WTC11 (cell line): ENCODE measurements around the gene SOX9. TPM values are rescaled to one million over a fixed set of nuclear protein-coding genes. Genes with fewer than 3 reads are reported as not detected.

Experiments used
- ATAC-seq: fragments of 200-7000 bp; cut with Tn5 transposase; 2 replicates; pipeline ENCODE4 v1.10.0; 2021; ENCODE audit warnings: mild to moderate bottlenecking, moderate library complexity
- Bru-seq: library from RNA; stranded (reverse); fragments of 400-500 nt; gene quantifications from one replicate; lab custom pipeline; 2021; lab: Mats Ljungman, UMichigan
- CTCF ChIA-PET: fragments of 300-600 bp; sonication (Branson Sonifier 250); formaldehyde crosslinking; loops from one replicate; lab custom pipeline; 2021; ENCODE audit warnings: antibody characterized with exemption; lab: Charles Lee
- POLR2A ChIA-PET: fragments of 350-600 bp; sonication (Branson Sonifier 250); formaldehyde crosslinking; loops from one replicate; lab custom pipeline; 2021; ENCODE audit warnings: antibody characterized with exemption; lab: Charles Lee
- DNase-seq: peaks from one replicate; pipeline ENCODE4 v3.0.0; 2021; ENCODE audit warnings: low spot score
- H3K27ac Mint-ChIP-seq: 2 replicates; pipeline ENCODE4 v1.8.0; 2021; ENCODE audit warnings: mixed read lengths
- H3K27me3 Mint-ChIP-seq: 2 replicates; pipeline ENCODE4 v1.8.0; 2021; ENCODE audit warnings: low read depth, mild to moderate bottlenecking, moderate library complexity, mixed read lengths
- H3K36me3 Mint-ChIP-seq: 2 replicates; pipeline ENCODE4 v1.8.0; 2021; ENCODE audit warnings: mixed read lengths
- H3K4me1 Mint-ChIP-seq: 2 replicates; pipeline ENCODE4 v1.8.0; 2022; ENCODE audit warnings: mixed read lengths
- H3K4me3 Mint-ChIP-seq: 2 replicates; pipeline ENCODE4 v1.8.0; 2021; ENCODE audit warnings: mild to moderate bottlenecking, moderate library complexity, mixed read lengths
- H3K9me3 Mint-ChIP-seq: 2 replicates; pipeline ENCODE4 v1.8.0; 2021; ENCODE audit warnings: mixed read lengths
- ATF1 ChIP-seq: sonication (generic); formaldehyde crosslinking; IDR thresholded peaks from 2 replicates; pipeline ENCODE4 v1.8.1; 2023; ENCODE audit warnings: mild to moderate bottlenecking, moderate library complexity, missing genetic modification reagents
- KAT7 ChIP-seq: sonication (generic); formaldehyde crosslinking; IDR thresholded peaks from 2 replicates; pipeline ENCODE4 v1.8.1; 2023; ENCODE audit warnings: missing genetic modification reagents, mild to moderate bottlenecking, borderline replicate concordance
- NR1H2 ChIP-seq: sonication (generic); formaldehyde crosslinking; IDR thresholded peaks from 2 replicates; pipeline ENCODE4 v1.9.0; 2021; ENCODE audit warnings: mild to moderate bottlenecking, moderate library complexity, missing genetic modification reagents
- NR2C2 ChIP-seq: sonication (generic); formaldehyde crosslinking; IDR thresholded peaks from 2 replicates; pipeline ENCODE4 v1.8.0; 2022; ENCODE audit warnings: mild to moderate bottlenecking, missing genetic modification reagents
- SMAD3 ChIP-seq: sonication (generic); formaldehyde crosslinking; IDR thresholded peaks from 2 replicates; pipeline ENCODE4 v1.8.0; 2022; ENCODE audit warnings: missing genetic modification reagents, mild to moderate bottlenecking, borderline replicate concordance
- SP1 ChIP-seq: sonication (generic); formaldehyde crosslinking; conservative IDR thresholded peaks from 2 replicates; pipeline ENCODE4 v1.8.1; 2022; ENCODE audit warnings: missing genetic modification reagents
- TEAD1 ChIP-seq: sonication (generic); formaldehyde crosslinking; IDR thresholded peaks from 2 replicates; pipeline ENCODE4 v1.8.0; 2022; ENCODE audit warnings: mild to moderate bottlenecking, missing genetic modification reagents
- ZNF423 ChIP-seq: fragments of 250-450 bp; sonication (Bioruptor Pico); IDR thresholded peaks from 2 replicates; pipeline ENCODE4 v2.1.2; 2022; ENCODE audit warnings: mild to moderate bottlenecking, moderate library complexity
- ZNF671 ChIP-seq: fragments of 250-450 bp; sonication (Bioruptor Pico); IDR thresholded peaks from 2 replicates; pipeline ENCODE4 v1.8.0; 2021; ENCODE audit warnings: mild to moderate bottlenecking
- long read RNA-seq, 3 experiments: library from RNA in 1 of 3; library from capped mRNA in 1 of 3; library from polyadenylated mRNA in 1 of 3; unstranded in 2 of 3; stranded (forward) in 1 of 3; transcript quantifications; one replicate each; pipeline ENCODE4 v2.0.0, GENCODE V29; 2021
- total RNA-seq: library from RNA; stranded (reverse); gene quantifications from 3 replicates; pipeline ENCODE4 v1.2.3, GENCODE V29; 2021
- TF ChIP-seq, protein P1 (sequence below): sonication (generic); formaldehyde crosslinking; IDR thresholded peaks from 2 replicates; pipeline ENCODE4 v1.8.1; 2022; ENCODE audit warnings: low read depth, mild to moderate bottlenecking, moderate library complexity, missing genetic modification reagents, borderline replicate concordance
- TF ChIP-seq, protein P2 (sequence below): fragments of 250-450 bp; sonication (Bioruptor Pico); conservative IDR thresholded peaks from 2 replicates; pipeline ENCODE4 v1.9.0; 2021; ENCODE audit warnings: mild to moderate bottlenecking
- TF ChIP-seq, protein P3 (sequence below): sonication (generic); formaldehyde crosslinking; IDR thresholded peaks from 2 replicates; pipeline ENCODE4 v1.8.1; 2023; ENCODE audit warnings: mild to moderate bottlenecking, missing genetic modification reagents
- TF ChIP-seq, protein P4 (sequence below): sonication (generic); formaldehyde crosslinking; IDR thresholded peaks from 2 replicates; pipeline ENCODE4 v1.8.0; 2022; ENCODE audit warnings: mild to moderate bottlenecking, missing genetic modification reagents
- TF ChIP-seq, protein P5 (sequence below): sonication (generic); formaldehyde crosslinking; IDR thresholded peaks from 2 replicates; pipeline ENCODE4 v1.8.1; 2022; ENCODE audit warnings: mild to moderate bottlenecking, moderate library complexity, missing genetic modification reagents
- TF ChIP-seq, protein P6 (sequence below): sonication (generic); formaldehyde crosslinking; IDR thresholded peaks from 2 replicates; pipeline ENCODE4 v1.8.0; 2022; ENCODE audit warnings: mild to moderate bottlenecking, missing genetic modification reagents

The SOX9 gene
- 8.1 to 9.0 TPM (median 8.9 TPM) in 3 replicates for total RNA-seq
- Bru-seq, nascent RNA = percentile 86 among the genes with signal in this experiment
- long read RNA-seq, experiment 1, transcript SOX9-201 (3 exons, 3,935 nt) = major isoform, 65 of 76 reads
- long read RNA-seq, experiment 1, partial matches to known transcripts = 5 of 76 reads
- long read RNA-seq, experiment 1, other reads (novel, unspliced or antisense) = 6 of 76 reads
- long read RNA-seq, experiment 2, partial matches to known transcripts = 6 of 10 reads
- long read RNA-seq, experiment 2, other reads (novel, unspliced or antisense) = 0 of 10 reads
- long read RNA-seq, experiment 3 = 0 reads

DNA sequence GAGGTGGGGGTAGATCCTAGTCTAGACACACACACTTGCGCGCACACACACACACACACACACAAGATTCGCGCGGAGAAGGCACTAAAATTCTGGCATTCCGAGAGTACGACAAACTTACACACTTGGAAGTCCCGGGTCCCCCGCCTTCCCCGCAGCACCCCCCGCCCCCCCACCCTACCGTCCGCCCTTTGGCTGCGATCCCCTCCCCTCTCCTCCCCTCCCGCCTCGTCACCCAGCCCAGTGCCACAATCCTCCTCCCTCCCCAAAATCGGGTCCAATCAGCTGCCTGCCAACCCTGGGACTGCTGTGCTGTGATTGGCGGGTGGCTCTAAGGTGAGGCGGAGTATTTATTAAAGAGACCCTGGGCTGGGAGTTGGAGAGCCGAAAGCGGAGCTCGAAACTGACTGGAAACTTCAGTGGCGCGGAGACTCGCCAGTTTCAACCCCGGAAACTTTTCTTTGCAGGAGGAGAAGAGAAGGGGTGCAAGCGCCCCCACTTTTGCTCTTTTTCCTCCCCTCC lies at the start of gene SOX9:
Gene SOX9 (plus strand): TSS at position 379 of the 522 bp plus-strand sequence. CDS start 372 bp downstream, outside the sequence.
- Mint-ChIP-seq H3K27ac (no peak within 1 kb of the TSS), H3K27me3 (peaks cover 59% of the 10 kb centered on the region), H3K4me3 (peak within 1 kb of the TSS; percentile 95), H3K4me1 (peaks cover 51% of the 10 kb centered on the region), H3K36me3 (peaks cover 7% of the 10 kb centered on the region), H3K9me3 (no peaks in the 10 kb centered on the region)
- POLR2A ChIA-PET = interaction anchor here (0.6 to 3.2 kb wide), 13 partner anchors 10 to 436 kb away, joined by 3 to 13 read pairs (median 4); no protein-coding TSS in a partner anchor
- TF ChIP-seq SP1 (CRISPR knock-in tag) (no peak), SMAD3 (no peak), NR2C2 (no peak), NR1H2 (CRISPR knock-in tag) (no peak), ZNF671 (no peak), KAT7 (CRISPR knock-in tag) (no peak), ATF1 (CRISPR knock-in tag) (no peak), ZNF423 (CRISPR knock-in tag) (no peak)
- TF ChIP-seq, protein P1, sequence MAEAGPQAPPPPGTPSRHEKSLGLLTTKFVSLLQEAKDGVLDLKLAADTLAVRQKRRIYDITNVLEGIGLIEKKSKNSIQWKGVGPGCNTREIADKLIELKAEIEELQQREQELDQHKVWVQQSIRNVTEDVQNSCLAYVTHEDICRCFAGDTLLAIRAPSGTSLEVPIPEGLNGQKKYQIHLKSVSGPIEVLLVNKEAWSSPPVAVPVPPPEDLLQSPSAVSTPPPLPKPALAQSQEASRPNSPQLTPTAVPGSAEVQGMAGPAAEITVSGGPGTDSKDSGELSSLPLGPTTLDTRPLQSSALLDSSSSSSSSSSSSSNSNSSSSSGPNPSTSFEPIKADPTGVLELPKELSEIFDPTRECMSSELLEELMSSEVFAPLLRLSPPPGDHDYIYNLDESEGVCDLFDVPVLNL (CRISPR knock-in tag) = no peak
- TF ChIP-seq, protein P2, sequence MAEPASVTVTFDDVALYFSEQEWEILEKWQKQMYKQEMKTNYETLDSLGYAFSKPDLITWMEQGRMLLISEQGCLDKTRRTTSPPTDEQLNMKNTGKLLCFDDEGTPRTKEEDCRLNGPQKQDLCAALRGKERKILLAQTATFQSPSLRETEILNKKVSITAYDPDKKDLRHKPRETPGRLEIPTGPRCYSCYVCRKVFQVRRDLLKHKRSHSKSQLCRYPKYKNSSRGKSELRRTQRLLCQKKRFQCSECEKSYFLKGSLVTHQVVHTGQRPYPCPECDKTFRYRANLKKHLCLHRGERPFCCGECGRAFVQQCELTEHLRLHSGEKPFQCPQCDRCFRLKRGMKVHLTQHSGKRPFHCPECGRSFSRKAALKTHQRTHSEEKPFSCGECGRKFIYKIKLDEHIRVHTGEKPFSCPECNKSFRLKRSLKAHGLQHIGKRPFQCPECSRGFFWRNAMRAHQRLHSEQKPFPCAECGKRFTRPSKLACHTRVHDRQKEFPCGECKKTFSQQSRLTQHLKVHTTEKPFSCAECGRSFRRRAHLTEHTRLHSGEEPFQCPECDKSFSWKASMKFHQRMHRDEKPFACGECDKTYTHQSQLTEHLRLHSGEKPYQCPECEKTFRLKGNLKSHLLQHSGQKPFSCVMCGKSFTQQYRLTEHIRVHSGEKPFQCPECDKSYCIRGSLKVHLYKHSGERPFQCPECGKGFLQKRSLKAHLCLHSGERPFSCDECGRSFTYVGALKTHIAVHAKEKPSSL (CRISPR knock-in tag) = no peak
- TF ChIP-seq, protein P3, sequence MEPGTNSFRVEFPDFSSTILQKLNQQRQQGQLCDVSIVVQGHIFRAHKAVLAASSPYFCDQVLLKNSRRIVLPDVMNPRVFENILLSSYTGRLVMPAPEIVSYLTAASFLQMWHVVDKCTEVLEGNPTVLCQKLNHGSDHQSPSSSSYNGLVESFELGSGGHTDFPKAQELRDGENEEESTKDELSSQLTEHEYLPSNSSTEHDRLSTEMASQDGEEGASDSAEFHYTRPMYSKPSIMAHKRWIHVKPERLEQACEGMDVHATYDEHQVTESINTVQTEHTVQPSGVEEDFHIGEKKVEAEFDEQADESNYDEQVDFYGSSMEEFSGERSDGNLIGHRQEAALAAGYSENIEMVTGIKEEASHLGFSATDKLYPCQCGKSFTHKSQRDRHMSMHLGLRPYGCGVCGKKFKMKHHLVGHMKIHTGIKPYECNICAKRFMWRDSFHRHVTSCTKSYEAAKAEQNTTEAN (CRISPR knock-in tag) = no peak
- TF ChIP-seq, protein P4, sequence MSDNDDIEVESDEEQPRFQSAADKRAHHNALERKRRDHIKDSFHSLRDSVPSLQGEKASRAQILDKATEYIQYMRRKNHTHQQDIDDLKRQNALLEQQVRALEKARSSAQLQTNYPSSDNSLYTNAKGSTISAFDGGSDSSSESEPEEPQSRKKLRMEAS (CRISPR knock-in tag) = no peak
- TF ChIP-seq, protein P5, sequence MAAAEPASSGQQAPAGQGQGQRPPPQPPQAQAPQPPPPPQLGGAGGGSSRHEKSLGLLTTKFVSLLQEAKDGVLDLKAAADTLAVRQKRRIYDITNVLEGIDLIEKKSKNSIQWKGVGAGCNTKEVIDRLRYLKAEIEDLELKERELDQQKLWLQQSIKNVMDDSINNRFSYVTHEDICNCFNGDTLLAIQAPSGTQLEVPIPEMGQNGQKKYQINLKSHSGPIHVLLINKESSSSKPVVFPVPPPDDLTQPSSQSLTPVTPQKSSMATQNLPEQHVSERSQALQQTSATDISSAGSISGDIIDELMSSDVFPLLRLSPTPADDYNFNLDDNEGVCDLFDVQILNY (CRISPR knock-in tag) = no peak
- CTCF ChIA-PET = interaction anchor here (0.6 to 3.8 kb wide), 23 partner anchors 13 to 1036 kb away, joined by 3 to 28 read pairs (median 3); no protein-coding TSS in a partner anchor
- DNase-seq = peak; percentile 89
- ATAC-seq = peak; percentile 75

DNA sequence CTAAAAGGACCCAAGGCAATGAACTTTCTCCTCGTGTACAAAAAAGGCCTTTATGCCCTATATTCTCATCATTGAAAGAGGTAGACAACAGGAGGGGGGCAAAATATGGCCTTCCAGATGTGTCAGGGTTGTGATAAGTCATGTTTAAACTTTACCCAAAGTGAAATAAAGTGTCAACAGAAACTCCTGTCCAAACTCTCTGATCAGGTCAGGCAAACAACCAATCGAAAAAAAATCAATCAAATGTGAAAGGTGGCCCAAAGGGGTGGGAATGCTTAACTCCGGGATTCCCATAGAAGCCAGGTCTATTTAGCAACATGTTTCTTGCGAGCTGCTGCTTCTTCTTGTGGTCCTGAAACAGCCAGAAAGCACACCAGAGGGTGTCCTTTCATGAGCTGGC lies 49.5 kb upstream of the SOX9 start:
- POLR2A ChIA-PET = no interaction called here
- no peak for TF ChIP-seq TEAD1 (CRISPR knock-in tag)
- TF ChIP-seq, protein P6, sequence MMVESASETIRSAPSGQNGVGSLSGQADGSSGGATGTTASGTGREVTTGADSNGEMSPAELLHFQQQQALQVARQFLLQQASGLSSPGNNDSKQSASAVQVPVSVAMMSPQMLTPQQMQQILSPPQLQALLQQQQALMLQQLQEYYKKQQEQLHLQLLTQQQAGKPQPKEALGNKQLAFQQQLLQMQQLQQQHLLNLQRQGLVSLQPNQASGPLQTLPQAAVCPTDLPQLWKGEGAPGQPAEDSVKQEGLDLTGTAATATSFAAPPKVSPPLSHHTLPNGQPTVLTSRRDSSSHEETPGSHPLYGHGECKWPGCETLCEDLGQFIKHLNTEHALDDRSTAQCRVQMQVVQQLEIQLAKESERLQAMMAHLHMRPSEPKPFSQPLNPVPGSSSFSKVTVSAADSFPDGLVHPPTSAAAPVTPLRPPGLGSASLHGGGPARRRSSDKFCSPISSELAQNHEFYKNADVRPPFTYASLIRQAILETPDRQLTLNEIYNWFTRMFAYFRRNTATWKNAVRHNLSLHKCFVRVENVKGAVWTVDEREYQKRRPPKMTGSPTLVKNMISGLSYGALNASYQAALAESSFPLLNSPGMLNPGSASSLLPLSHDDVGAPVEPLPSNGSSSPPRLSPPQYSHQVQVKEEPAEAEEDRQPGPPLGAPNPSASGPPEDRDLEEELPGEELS = no peak
- TF ChIP-seq, protein P4 (CRISPR knock-in tag) = no peak
- no peak for ATAC-seq
- Mint-ChIP-seq H3K27ac (no peak overlapping the region), H3K4me1 (no peaks in the 10 kb centered on the region), H3K27me3 (no peaks in the 10 kb centered on the region; the same call in 1 of the 2 replicates), H3K36me3 (no peaks in the 10 kb centered on the region), H3K4me3 (no peak overlapping the region), H3K9me3 (no peaks in the 10 kb centered on the region)
- DNase-seq = no peak
- CTCF ChIA-PET = no interaction called here
